Colonic mucosa (tissue), 4 donors: ENCODE results near the gene SPDYE4. TPM values are rescaled to one million over a fixed set of nuclear protein-coding genes. Genes with fewer than 3 reads are reported as not detected.

Experiments used
- DNase-seq: peaks from one replicate; pipeline ENCODE4 v3.0.0-alpha.2; 2020
- H3K27ac ChIP-seq: fragments of 200-600 bp; one replicate; pipeline ENCODE4 v1.8.0; 2021
- H3K27me3 ChIP-seq: fragments of 200-600 bp; one replicate; pipeline ENCODE4 v1.8.0; 2021
- H3K36me3 ChIP-seq: fragments of 200-600 bp; one replicate; pipeline ENCODE4 v1.8.0; 2021
- H3K4me1 ChIP-seq: fragments of 200-600 bp; one replicate; pipeline ENCODE4 v1.8.0; 2021; ENCODE audit warnings: mild to moderate bottlenecking
- H3K4me3 ChIP-seq: fragments of 200-600 bp; one replicate; pipeline ENCODE4 v1.8.0; 2021
- H3K9ac ChIP-seq, 2 donors: one replicate each; pipeline ENCODE4 v1.7.0; 2013; ENCODE audit warnings: control low read depth in 2 of 2, low read depth in 2 of 2, low read length in 2 of 2
- H3K9me3 ChIP-seq: fragments of 200-600 bp; one replicate; pipeline ENCODE4 v1.8.0; 2021
- CTCF ChIP-seq: fragments of 200-600 bp; IDR thresholded peaks from one replicate; pipeline ENCODE4 v1.8.0; 2022; ENCODE audit warnings: antibody characterized with exemption, mild to moderate bottlenecking
- intact Hi-C: fragments of 100-400 bp; cut with DNase I; formaldehyde crosslinking; loops from one replicate; pipeline ENCODE4 v1.14.1; 2022
- total RNA-seq, 2 donors: library from RNA; stranded (reverse); fragmentation: NEBNext Ultra II Directional in 1 of 2; extraction: Animal tissue kit (Norgen Biotek cat#: 25700) in 1 of 2; gene quantifications; one replicate each; pipeline ENCODE4 v1.2.1, GENCODE V29; 2021
- donor health status: healthy.
- donor health status: DM: no; HTN: no; CAD: no.
- donor health status: DM: no; HTN: no; CAD: no.

SPDYE4 gene
- total RNA-seq, 2 donors from 2014 or later = not detected

- H3K9ac ChIP-seq = no peak overlapping the region
- no peak overlapping the region for H3K27ac ChIP-seq
- TF ChIP-seq CTCF = no peak
- H3K9me3 ChIP-seq = no peaks in the 10 kb centered on the region
- no peak overlapping the region for H3K4me3 ChIP-seq
- no peaks in the 10 kb centered on the region for H3K36me3 ChIP-seq
- DNase-seq = no peak
- intact Hi-C loops = no loop called here
- no peaks in the 10 kb centered on the region for H3K4me1 ChIP-seq
- H3K27me3 ChIP-seq = no peaks in the 10 kb centered on the region
Observed at GRCh38 chr17:8710813-8711212, 47.5 kb downstream of the SPDYE4 start.

- no peak for TF ChIP-seq CTCF
- Histone ChIP-seq H3K4me1 (no peaks in the 10 kb centered on the region), H3K27ac (no peak overlapping the region), H3K4me3 (no peak overlapping the region), H3K9ac (no peak overlapping the region), H3K9me3 (no peaks in the 10 kb centered on the region), H3K36me3 (no peaks in the 10 kb centered on the region), H3K27me3 (no peaks in the 10 kb centered on the region)
- intact Hi-C loops = no loop called here
- no peak for DNase-seq
Observed at GRCh38 chr17:8709006-8709405, 49.3 kb downstream of the SPDYE4 start.

GRCh38 chr17:8708025-8708461 lies 50.3 kb downstream of the SPDYE4 start:
- no peaks in the 10 kb centered on the region for H3K27me3 ChIP-seq
- no peak overlapping the region for H3K27ac ChIP-seq
- no peak for TF ChIP-seq CTCF
- H3K9ac ChIP-seq = no peak overlapping the region
- no peak for DNase-seq
- H3K4me3 ChIP-seq = no peak overlapping the region
- no peaks in the 10 kb centered on the region for H3K36me3 ChIP-seq
- no peaks in the 10 kb centered on the region for H3K4me1 ChIP-seq
- intact Hi-C loops = no loop called here
- no peaks in the 10 kb centered on the region for H3K9me3 ChIP-seq

- Histone ChIP-seq H3K36me3 (no peaks in the 10 kb centered on the region), H3K27me3 (no peaks in the 10 kb centered on the region), H3K4me3 (no peak overlapping the region), H3K9ac (no peak overlapping the region), H3K27ac (no peak overlapping the region), H3K9me3 (no peaks in the 10 kb centered on the region), H3K4me1 (no peaks in the 10 kb centered on the region)
- DNase-seq = no peak
- no peak for TF ChIP-seq CTCF
- intact Hi-C loops = no loop called here
Observed at GRCh38 chr17:8707332-8708024, 50.9 kb downstream of the SPDYE4 start.

- Histone ChIP-seq H3K27me3 (no peaks in the 10 kb centered on the region), H3K36me3 (no peaks in the 10 kb centered on the region), H3K9me3 (no peaks in the 10 kb centered on the region), H3K27ac (no peak overlapping the region), H3K4me1 (no peaks in the 10 kb centered on the region), H3K9ac (no peak overlapping the region), H3K4me3 (no peak overlapping the region)
- no peak for DNase-seq
- no peak for TF ChIP-seq CTCF
- intact Hi-C loops = no loop called here
Observed at GRCh38 chr17:8706431-8706830, 51.9 kb downstream of the SPDYE4 start.
